GM10266 (cell line): Measurements from ENCODE around the gene FEM1A.
"Not testable (repeated sequence)": the region's sequence is repeated elsewhere in the genome, so short reads cannot be mapped to it uniquely, and the experiment has no call there.

ENCODE experiments used
- DNase-seq: peaks from one replicate; pipeline ENCODE4 v3.0.0; 2012; ENCODE audit errors: extremely low spot score
- TF ChIP-seq, protein P1 (sequence below): IDR thresholded peaks from 2 replicates; pipeline ENCODE4 v1.5.1; 2012; ENCODE audit warnings: mild to moderate bottlenecking, low read depth; ENCODE audit not compliant: control insufficient read depth, insufficient read depth; ENCODE audit errors: missing control alignments

The FEM1A gene

DNA sequence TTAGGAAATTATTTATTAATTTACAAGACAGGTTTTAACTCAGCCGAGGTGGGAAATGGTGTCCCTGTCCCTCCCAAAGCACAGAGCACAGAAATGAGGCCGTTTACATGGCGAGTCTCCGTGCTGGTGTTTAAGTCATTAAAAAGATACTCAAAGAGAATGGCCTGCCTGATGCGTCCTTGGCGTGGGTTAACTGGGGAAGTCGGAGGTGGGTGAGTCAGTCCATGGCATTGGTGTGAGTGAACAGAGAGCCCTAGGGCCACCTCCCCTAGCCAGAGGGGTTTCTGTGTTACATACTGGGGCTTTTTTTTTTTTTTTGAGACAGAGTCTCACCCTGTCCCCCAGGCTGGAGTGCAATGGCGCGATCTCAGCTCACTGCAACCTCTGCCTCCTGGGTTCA, 3.9 kb downstream of the FEM1A start:
- no peak for DNase-seq
- TF ChIP-seq, protein P1, sequence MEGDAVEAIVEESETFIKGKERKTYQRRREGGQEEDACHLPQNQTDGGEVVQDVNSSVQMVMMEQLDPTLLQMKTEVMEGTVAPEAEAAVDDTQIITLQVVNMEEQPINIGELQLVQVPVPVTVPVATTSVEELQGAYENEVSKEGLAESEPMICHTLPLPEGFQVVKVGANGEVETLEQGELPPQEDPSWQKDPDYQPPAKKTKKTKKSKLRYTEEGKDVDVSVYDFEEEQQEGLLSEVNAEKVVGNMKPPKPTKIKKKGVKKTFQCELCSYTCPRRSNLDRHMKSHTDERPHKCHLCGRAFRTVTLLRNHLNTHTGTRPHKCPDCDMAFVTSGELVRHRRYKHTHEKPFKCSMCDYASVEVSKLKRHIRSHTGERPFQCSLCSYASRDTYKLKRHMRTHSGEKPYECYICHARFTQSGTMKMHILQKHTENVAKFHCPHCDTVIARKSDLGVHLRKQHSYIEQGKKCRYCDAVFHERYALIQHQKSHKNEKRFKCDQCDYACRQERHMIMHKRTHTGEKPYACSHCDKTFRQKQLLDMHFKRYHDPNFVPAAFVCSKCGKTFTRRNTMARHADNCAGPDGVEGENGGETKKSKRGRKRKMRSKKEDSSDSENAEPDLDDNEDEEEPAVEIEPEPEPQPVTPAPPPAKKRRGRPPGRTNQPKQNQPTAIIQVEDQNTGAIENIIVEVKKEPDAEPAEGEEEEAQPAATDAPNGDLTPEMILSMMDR = no peak

DNA sequence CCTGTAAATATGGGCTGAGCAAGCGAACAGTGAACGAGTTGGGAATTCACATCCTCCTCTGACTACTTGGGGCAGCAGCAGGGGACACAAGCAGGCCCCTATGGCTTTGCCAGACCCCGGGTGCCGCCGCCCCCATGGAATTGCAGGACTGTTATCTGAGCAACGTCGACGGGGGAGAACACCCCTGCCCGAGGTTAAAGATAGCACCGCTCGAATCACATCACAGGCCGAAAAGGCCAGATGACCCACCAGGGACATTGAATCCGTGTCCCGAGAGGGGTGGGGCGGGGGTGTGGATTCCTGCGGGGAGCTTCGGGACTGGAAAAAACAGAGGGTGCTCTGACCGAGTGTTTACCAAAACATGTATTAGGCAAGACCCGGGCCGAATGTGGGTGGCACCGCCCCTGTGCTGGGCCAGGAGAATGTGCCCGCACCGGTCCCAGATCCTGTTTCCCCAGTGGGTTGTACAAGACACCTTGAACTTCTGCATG, 9.1 kb downstream of the FEM1A start:
- no peak for DNase-seq
- TF ChIP-seq, protein P1 = no peak

DNA sequence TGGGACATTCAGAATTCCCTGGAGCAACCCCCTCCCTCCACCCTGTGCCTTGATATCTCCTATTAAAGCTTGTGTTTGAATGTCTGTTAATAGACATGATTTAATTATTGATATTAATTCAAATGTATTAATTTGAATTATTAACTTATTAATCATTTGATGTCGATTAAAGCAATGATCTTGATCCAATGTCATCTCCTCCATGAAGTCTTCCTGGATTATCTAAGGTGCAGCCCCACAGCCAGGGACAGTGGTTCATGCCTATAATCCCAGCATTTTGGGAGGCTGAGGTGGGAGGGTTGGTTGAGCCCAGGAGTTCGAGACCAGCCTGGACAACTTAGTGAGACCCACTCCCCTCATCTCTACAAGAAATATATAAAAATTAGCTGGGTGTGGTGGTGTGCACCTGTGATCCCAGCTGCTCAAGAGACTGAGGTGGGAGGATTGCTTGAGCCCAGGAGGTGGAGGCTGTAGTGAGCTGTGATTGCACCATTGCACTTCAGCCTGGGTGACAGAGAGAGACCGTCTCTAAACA, 9.6 kb downstream of the FEM1A start:
- TF ChIP-seq, protein P1 = no peak
- DNase-seq = no peak

DNA sequence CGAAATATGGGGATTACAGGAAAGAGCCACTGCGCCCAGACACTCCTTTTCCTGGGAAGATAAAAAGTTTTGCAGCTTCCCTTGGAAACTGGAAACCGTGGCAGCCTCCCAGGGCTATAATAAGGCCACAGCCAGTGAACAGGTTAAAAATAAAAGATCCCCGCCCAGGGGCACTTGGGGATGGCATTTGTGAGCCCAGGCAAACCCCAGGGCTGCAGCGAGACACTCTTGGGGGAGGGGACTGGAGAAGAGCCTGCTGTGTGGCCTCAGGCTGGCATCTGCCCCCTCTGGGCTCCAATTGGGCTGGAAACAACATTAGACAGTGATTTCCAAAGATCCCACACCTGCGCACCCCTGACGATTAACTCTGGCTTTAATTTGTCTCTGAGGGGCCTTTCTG, 11.2 kb downstream of the FEM1A start:
- no peak for DNase-seq
- TF ChIP-seq, protein P1 = no peak

DNA sequence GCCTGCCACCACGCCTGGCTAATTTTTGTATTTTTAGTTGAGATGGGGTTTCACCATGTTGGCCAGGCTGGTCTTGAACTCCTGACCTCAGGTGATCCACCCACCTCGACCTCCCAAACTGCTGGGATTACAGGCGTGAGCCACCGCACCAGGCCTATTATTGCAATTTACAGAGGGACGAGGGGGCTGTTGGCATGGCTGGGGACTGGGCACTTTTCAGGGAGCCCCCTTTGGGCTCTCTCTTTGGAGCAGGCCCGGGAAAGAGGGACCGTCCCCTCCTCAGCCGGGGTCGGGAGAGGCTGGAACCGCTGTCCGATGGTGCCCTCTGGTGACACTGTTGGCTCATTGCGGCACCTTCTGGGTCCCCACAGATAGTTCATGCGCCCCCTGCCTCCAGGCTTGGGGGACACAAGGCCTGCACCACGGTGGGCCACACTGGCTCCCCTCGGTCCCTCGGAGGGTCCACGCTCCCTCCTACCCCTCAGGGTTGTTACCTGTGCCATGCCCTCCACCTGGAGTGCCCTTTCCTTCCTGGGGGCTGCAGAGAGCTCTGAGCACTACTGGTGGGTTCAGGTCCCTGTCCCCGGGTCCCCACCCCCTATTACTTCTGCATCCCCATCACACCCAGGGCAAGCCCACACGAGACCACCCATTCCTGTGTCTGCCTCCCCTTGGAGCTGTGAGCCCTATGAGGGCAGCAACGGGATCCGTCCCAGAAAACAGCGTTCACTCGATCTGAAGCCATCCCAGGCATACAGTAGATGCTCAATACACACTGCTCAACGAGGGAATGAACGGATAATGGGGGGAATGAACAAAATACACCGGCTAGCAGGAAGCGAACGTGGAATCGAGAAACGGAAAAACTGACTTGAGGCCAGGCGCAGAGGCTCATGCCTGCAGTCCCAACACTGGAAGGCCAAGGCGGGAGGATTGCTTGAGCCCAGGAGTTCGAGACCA, 12.5 kb downstream of the FEM1A start:
- peak; percentile 79 for DNase-seq
- TF ChIP-seq, protein P1 = peak; percentile 93

GRCh38 chr19:4805140-4805539, 13.6 kb downstream of the FEM1A start:
- DNase-seq = not testable (repeated sequence)

DNA sequence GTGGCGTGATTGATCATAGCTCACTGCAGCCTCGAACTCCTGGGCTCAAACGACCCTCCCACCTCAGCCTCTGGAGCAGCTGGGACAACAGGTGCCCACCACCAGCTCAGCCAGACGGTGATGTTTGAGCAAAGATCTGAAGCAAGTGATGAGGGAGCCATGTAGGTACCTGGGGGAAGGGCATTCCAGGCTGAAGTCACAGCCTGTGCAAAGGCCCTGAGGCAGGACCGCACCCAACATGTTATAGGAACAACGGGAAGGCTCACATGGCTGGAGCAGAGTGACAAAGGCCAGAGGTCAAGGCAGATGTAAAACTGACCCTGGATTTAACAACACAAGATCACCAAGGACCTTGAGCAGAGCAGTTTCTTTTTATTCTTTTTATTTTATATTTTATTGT, 14.8 kb downstream of the FEM1A start:
- TF ChIP-seq, protein P1 = no peak
- DNase-seq = no peak

DNA sequence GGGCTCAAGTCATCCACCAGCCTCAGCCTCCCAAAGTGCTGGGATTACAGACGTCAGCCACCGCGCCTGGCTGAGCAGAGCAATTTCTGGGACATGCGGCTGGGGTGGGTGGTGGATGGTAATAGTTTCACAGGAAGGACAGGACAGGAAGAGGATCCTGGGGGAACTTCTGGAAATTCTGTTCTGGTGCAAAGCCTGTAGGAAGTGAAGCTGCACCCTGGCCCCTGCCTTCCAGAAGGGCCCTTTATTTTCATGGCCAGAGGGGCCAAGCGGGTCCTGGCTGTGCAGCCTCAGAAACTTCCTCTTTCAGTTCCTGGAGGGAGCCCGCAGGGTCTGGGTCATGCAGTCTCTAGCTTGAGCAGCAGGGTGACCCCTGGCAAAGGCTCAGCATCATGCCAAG, 15.7 kb downstream of the FEM1A start:
- TF ChIP-seq, protein P1 = no peak
- no peak for DNase-seq
